ENCODE measurements around the gene OR2T12.
"Not testable (repeated sequence)": the region's sequence is repeated elsewhere in the genome, so short reads cannot be mapped to it uniquely, and the experiment has no call there.

OR2T12 gene

GRCh38 chr1:248303324-248303723 is at the start of gene OR2T12:
Gene OR2T12 (minus strand): TSS chr1:248303424. CDS start chr1:248295578, 7,846 bp downstream.
- DNase-seq: no peak

GRCh38 chr1:248348475-248348874 is 45.3 kb upstream of the OR2T12 start, which contains the start of gene OR14C36:
Gene OR14C36 (plus strand): TSS chr1:248348775. CDS start chr1:248348775, 0 bp downstream.
- DNase-seq: no peak

GRCh38 chr1:248343451-248343850 is 40.2 kb upstream of the OR2T12 start:
- DNase-seq: no peak

GRCh38 chr1:248324468-248324867 is 21.2 kb upstream of the OR2T12 start, which contains the start of gene OR2M7:
Gene OR2M7 (minus strand): TSS chr1:248324568. CDS start chr1:248324568, 0 bp downstream.
- DNase-seq: no peak

GRCh38 chr1:248316796-248317195 is 13.6 kb upstream of the OR2T12 start:
- DNase-seq: no peak

GRCh38 chr1:248306740-248307139 is 3.5 kb upstream of the OR2T12 start:
- DNase-seq: not testable (repeated sequence)

GRCh38 chr1:248306103-248306502 is 2.9 kb upstream of the OR2T12 start:
- DNase-seq: no peak

- DNase-seq: not testable (repeated sequence)
Observed at GRCh38 chr1:248305672-248306071, 2.4 kb upstream of the OR2T12 start.

- DNase-seq: no peak
Observed at GRCh38 chr1:248288391-248288790, 14.8 kb downstream of the OR2T12 start.

- no peak for DNase-seq
Observed at GRCh38 chr1:248277876-248278275, 25.3 kb downstream of the OR2T12 start, which contains the start of gene OR2T33. Gene OR2T33 (minus strand): TSS chr1:248277976. CDS start chr1:248273814, 4,162 bp downstream.

- DNase-seq: not testable (repeated sequence)
Observed at GRCh38 chr1:248273225-248273624, 30.0 kb downstream of the OR2T12 start.

GRCh38 chr1:248268178-248268577 is 35.0 kb downstream of the OR2T12 start:
- DNase-seq: no peak

GRCh38 chr1:248259309-248259708 is 43.9 kb downstream of the OR2T12 start:
- DNase-seq: not testable (repeated sequence)

- no peak for DNase-seq
Observed at GRCh38 chr1:248243204-248243603, 60.0 kb downstream of the OR2T12 start.
